ENCODE data around the gene FBXO45. TPM values are rescaled to one million over a fixed set of nuclear protein-coding genes. Genes with fewer than 3 reads are reported as not detected.

Gene FBXO45
- total RNA-seq, 4 donors from 2014 or later: 6.6 to 19.9 (median 12.9) TPM

DNA sequence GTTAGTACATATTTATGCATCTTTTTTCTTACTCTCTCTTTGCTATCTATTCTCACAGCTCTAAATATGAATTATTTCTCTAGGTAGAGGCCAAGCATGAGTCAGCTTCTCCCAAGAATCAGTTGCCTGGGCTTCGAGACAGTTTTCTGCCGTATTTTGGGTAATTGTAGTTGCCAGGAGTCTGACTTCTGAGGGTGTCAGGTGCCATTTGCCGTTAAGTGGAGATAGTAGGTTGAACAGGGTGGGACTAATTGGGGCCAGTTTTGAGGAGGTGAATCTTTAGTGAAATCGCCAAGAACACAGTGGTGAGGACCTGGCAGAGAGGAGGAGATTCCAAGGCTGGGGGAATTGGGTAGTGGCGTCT, 63.2 kb downstream of the FBXO45 start:
- H3K36me3 ChIP-seq: no peaks in the 10 kb centered on the region
- H3K27me3 ChIP-seq: no peaks in the 10 kb centered on the region
- peaks cover 5 to 32% (median 5%) of the 10 kb centered on the region in 3 donors for H3K4me1 ChIP-seq
- peak overlapping the region; percentile 64 to 80 (median 72) for H3K4me3 ChIP-seq
- 3 to 13% methylated on average over 5 of the region's 5 CpGs for WGBS, 2 donors
- H3K27ac ChIP-seq: peak overlapping the region; percentile 93 to 95 (median 94)
- TF ChIP-seq, protein P1, sequence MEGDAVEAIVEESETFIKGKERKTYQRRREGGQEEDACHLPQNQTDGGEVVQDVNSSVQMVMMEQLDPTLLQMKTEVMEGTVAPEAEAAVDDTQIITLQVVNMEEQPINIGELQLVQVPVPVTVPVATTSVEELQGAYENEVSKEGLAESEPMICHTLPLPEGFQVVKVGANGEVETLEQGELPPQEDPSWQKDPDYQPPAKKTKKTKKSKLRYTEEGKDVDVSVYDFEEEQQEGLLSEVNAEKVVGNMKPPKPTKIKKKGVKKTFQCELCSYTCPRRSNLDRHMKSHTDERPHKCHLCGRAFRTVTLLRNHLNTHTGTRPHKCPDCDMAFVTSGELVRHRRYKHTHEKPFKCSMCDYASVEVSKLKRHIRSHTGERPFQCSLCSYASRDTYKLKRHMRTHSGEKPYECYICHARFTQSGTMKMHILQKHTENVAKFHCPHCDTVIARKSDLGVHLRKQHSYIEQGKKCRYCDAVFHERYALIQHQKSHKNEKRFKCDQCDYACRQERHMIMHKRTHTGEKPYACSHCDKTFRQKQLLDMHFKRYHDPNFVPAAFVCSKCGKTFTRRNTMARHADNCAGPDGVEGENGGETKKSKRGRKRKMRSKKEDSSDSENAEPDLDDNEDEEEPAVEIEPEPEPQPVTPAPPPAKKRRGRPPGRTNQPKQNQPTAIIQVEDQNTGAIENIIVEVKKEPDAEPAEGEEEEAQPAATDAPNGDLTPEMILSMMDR (IDR thresholded peaks at IDR 0.05): no peak
- no peak for TF ChIP-seq POLR2A (IDR thresholded peaks at IDR 0.05)
- H3K9me3 ChIP-seq: no peaks in the 10 kb centered on the region
- intact Hi-C loops (cut with DNase I): no loop called here
- no peak for DNase-seq

DNA sequence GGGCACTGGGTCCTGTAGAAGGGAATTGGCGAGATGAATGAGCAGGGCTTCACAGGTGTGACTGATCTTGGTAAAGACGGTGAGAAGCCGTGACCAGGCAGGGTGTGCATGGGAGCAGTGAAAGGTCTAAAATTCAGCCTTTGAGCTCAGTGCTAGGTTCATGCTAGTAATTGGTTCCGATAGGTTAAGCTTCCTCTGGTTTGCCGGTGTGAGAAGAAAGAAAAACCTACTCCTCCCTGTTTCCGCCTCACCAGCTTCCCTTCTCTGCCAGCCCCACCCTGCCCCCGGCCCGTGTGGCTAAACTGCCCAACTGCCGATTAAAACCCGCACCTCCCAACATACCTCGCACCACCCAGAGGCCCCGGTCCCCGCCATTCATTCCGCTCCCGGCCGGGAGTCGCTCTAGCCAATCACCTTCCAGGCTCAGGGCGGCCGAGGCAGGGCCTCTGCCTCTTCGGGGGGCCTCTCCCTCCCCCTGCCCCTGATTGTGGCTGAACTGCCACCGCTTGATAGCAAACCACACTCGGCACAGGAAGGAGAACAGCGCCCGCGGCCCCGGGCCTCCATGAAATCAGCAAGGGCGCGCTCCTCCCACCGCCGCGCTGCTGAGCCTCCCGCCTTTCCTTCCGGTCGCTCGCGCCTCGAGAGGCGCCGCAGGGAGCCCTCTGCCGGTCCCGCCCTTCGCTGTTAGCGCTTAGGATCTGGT, 63.7 kb downstream of the FBXO45 start:
- TF ChIP-seq POLR2A (IDR thresholded peaks at IDR 0.05): peak in 3 of 4 donors; percentile 48 to 69 (median 60)
- TF ChIP-seq, protein P1 (IDR thresholded peaks at IDR 0.05): peak in 3 of 6 experiments; percentile 7 to 15 (median 12)
- no peaks in the 10 kb centered on the region for H3K36me3 ChIP-seq
- DNase-seq: peak; percentile 57
- H3K4me3 ChIP-seq: peak overlapping the region; percentile 64 to 80 (median 72)
- 0% methylated on average over 5 to 24 of the region's 43 CpGs for WGBS, 2 donors
- no peaks in the 10 kb centered on the region for H3K9me3 ChIP-seq
- intact Hi-C loops (cut with DNase I): no loop called here
- H3K27me3 ChIP-seq: no peaks in the 10 kb centered on the region
- peaks cover 5 to 32% (median 5%) of the 10 kb centered on the region in 3 donors for H3K4me1 ChIP-seq
- H3K27ac ChIP-seq: peak overlapping the region; percentile 93 to 95 (median 94)

DNA sequence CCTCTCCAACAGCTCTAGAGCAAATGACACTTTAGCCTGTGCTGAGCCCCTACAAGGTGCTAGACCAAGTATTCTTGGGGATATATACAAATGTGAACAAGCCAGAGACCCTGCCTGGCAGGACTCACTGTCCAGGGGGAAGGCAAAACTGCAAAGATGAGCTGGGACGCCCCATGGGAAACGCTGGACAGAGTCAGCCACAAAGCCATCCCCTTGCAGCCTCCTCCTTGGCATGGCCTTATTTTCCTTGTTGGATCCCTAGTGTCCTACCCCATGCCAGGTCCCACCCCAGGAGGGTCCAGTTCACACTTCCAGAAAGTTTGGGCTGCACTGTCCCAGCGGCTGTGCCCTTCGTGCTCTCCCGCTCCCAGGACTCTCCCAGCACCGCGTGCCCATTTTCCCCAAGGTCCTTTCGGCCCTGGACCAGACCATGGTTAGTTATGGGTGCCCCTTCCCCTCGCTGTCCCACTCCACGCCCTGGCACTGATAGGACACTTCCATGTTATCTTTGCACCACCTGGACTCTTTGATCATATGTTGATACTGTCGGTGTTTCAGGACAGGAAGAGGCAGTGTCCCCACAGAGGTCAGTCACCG, 65.2 kb downstream of the FBXO45 start:
- no peak for TF ChIP-seq POLR2A (IDR thresholded peaks at IDR 0.05)
- TF ChIP-seq, protein P1 (IDR thresholded peaks at IDR 0.05): no peak
- Histone ChIP-seq H3K27ac (peak overlapping the region; percentile 93 to 95 (median 94)), H3K27me3 (peaks cover 0 to 4% (median 0%) of the 10 kb centered on the region in 4 donors), H3K36me3 (no peaks in the 10 kb centered on the region), H3K4me1 (peaks cover 5 to 35% (median 5%) of the 10 kb centered on the region in 3 donors), H3K4me3 (peak overlapping the region in 2 of 4 donors; percentile 77 to 80), H3K9me3 (no peaks in the 10 kb centered on the region)
- intact Hi-C loops (cut with DNase I): no loop called here
- DNase-seq: no peak
- 63 to 68% methylated on average over 2 to 11 of the region's 12 CpGs for WGBS, 2 donors

DNA sequence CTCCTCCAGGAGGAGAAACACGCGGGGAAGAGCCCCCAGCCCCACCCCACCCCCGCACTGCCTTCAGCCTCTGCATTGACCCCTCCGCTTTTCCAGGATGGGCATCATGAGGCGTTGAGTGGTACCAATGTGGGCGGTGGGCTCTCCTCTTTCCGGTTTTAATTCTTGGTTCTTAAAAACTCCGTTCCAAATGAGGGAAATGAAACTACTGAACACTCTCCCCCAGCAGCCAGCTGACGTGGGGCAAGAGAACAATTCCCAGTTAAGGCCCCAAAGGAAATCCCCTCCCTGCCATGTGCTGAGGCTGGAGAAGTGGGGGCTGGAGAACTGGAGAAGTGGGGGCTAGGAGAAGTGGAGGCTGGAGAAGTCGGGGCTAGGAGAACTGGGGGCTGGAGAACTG, 65.8 kb downstream of the FBXO45 start:
- H3K27ac ChIP-seq: peak overlapping the region in 3 of 4 donors; percentile 94 to 95 (median 95)
- peaks cover 0 to 9% (median 0%) of the 10 kb centered on the region in 4 donors for H3K27me3 ChIP-seq
- TF ChIP-seq, protein P1 (IDR thresholded peaks at IDR 0.05): no peak
- TF ChIP-seq POLR2A (IDR thresholded peaks at IDR 0.05): no peak
- peak overlapping the region in 1 of 4 donors; percentile 80 for H3K4me3 ChIP-seq
- no peaks in the 10 kb centered on the region for H3K9me3 ChIP-seq
- intact Hi-C loops (cut with DNase I): no loop called here
- no peaks in the 10 kb centered on the region for H3K36me3 ChIP-seq
- peaks cover 5 to 41% (median 8%) of the 10 kb centered on the region in 3 donors for H3K4me1 ChIP-seq
- no peak for DNase-seq
- 93% methylated on average over 5 of the region's 10 CpGs; no CpG with 5 or more reads in 1 of the 2 donors for WGBS, 2 donors

DNA sequence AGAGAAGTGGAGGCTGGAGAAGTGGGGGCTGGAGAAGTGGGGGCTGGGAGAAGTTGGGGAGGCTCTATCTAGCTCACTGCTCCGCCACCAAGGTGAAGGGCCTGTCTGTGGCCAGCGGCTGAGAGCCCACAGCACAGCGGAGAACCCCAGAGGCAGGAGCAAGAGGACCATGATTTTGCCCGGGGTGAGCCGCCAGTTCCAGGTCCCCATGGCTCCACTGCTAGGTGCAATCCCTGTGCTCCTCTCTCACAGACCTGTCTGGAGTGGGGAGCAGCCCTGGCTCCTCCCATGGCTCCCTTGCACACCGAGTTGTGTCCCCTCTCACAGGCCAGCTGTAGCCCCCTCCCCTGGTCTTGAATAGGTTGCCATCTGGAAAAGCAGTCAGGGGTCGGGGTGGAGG, 66.4 kb downstream of the FBXO45 start:
- WGBS, 2 donors: 84 to 93% methylated on average over 6 of the region's 7 CpGs
- DNase-seq: no peak
- peaks cover 0 to 15% (median 0%) of the 10 kb centered on the region in 4 donors for H3K27me3 ChIP-seq
- no peak overlapping the region for H3K4me3 ChIP-seq
- no peaks in the 10 kb centered on the region for H3K9me3 ChIP-seq
- no peaks in the 10 kb centered on the region for H3K36me3 ChIP-seq
- H3K27ac ChIP-seq: peak overlapping the region in 2 of 4 donors; percentile 30 to 94
- peaks cover 5 to 47% (median 14%) of the 10 kb centered on the region in 3 donors for H3K4me1 ChIP-seq
- TF ChIP-seq, protein P1 (IDR thresholded peaks at IDR 0.05): no peak
- TF ChIP-seq POLR2A (IDR thresholded peaks at IDR 0.05): no peak
- intact Hi-C loops (cut with DNase I): no loop called here
